Adrenal gland (tissue), 12 donors: ENCODE measurements around the gene KIFC3. TPM values are rescaled to one million over a fixed set of nuclear protein-coding genes. Genes with fewer than 3 reads are reported as not detected.

ENCODE experiments used
- DNase-seq, 7 donors: peaks; one replicate each; pipeline ENCODE4 v3.0.0-alpha.2; 2019 to 2020
- H3K27ac ChIP-seq, 5 donors: fragments of 200-600 bp; sonication (generic) in 4 of 5; 1 replicate in 3 of 5; 2 replicates in 2 of 5; pipeline versions ENCODE4 v1.5.1 to v1.8.0; 2016 to 2020; ENCODE audit warnings: mild to moderate bottlenecking in 1 of 5
- H3K27me3 ChIP-seq: fragments of 200-600 bp; 2 replicates; pipeline ENCODE4 v1.8.0; 2021
- H3K36me3 ChIP-seq, 2 donors: fragments of 200-600 bp; replicated peaks in 1 of 2; 1 replicate in 1 of 2; 2 replicates in 1 of 2; pipeline versions ENCODE4 v1.5.1 to v1.8.0; 2018 to 2022
- H3K4me1 ChIP-seq, 2 donors: fragments of 200-600 bp; replicated peaks in 1 of 2; 1 replicate in 1 of 2; 2 replicates in 1 of 2; pipeline versions ENCODE4 v1.5.1 to v1.8.0; 2018 to 2021
- H3K4me3 ChIP-seq, 4 donors: fragments of 200-600 bp; sonication (generic) in 3 of 4; one replicate each; pipeline ENCODE4 v1.5.1; 2016 to 2018
- H3K9me3 ChIP-seq, 3 donors: fragments of 200-600 bp; sonication (generic) in 1 of 3; replicated peaks in 1 of 3; 1 replicate in 2 of 3; 2 replicates in 1 of 3; pipeline versions ENCODE4 v1.5.1 to v1.8.0; 2016 to 2021
- CTCF ChIP-seq, 6 experiments: fragments of 450-650 bp in 4 of 6; fragments of 200-600 bp in 2 of 6; sonication (generic) in 1 of 6; IDR thresholded peaks; 1 replicate in 5 of 6; 2 replicates in 1 of 6; pipeline versions ENCODE4 v1.5.1 to v1.8.0; 2016 to 2021; ENCODE audit warnings: antibody characterized with exemption in 6 of 6, mild to moderate bottlenecking in 2 of 6, moderate library complexity in 1 of 6
- POLR2A ChIP-seq, 2 donors: fragments of 450-650 bp; IDR thresholded peaks; one replicate each; pipeline ENCODE4 v1.6.1; 2017; ENCODE audit warnings: antibody characterized with exemption in 2 of 2, mild to moderate bottlenecking in 2 of 2, moderate library complexity in 1 of 2
- WGBS, 4 donors: extraction: QIAGEN DNeasy Blood & Tissue Kit in 2 of 4; methylation state at CpG; one replicate each; pipeline versions ENCODE4 v1.1.5 to v1.1.7; 2013 to 2017; 5-methylcytosine and 5-hydroxymethylcytosine counted together
- intact Hi-C, 2 donors: fragments of 100-400 bp; cut with DNase I; formaldehyde crosslinking; loops; one replicate each; pipeline versions ENCODE4 v1.14.1 to v1.15.0; 2022 to 2023
- polyA plus RNA-seq, 3 donors: library from polyadenylated mRNA; stranded (reverse); fragments of 200-250 nt in 2 of 3; fragments of 350-450 nt in 1 of 3; fragmentation: Illumina TruSeq in 1 of 3; extraction: RNeasy Lipid Tissue Mini Kit (QIAGEN cat#74804) in 1 of 3; gene quantifications; one replicate each; pipeline ENCODE4 v1.2.3, GENCODE V29; 2013 to 2014
- total RNA-seq, 9 donors: library from RNA; depleted of rRNA in 4 of 9; stranded (reverse); fragments of >200 nt in 4 of 9; fragments of 120-200 nt in 1 of 9; fragmentation: NEBNext Ultra II Directional in 1 of 9; extraction: Animal tissue kit (Norgen Biotek cat#: 25700) in 1 of 9; gene quantifications; one replicate each; pipeline versions ENCODE4 v1.1.0 to v1.2.4, GENCODE V29; 2013 to 2023
- donor health status: healthy with polysubstance abuse.
- donor health status: Bipolar disorder and iron deficiency.
- donor health status: DM: yes; HTN: yes; CAD: no.
- donor health status: DM: no; HTN: no; CAD: no.
- donor health status: DM: no; HTN: no; CAD: no.
- donor health status: DM: yes; HTN: yes; CAD: no.

KIFC3 gene
- total and polyA plus RNA-seq, 12 donors: 15.5 to 130 (median 60.0) TPM

- Histone ChIP-seq H3K27ac (no peak overlapping the region), H3K27me3 (no peaks in the 10 kb centered on the region), H3K36me3 (peaks cover 0 to 37% of the 10 kb centered on the region in 2 donors), H3K4me3 (no peak overlapping the region), H3K9me3 (no peaks in the 10 kb centered on the region), H3K4me1 (peaks cover 17 to 40% of the 10 kb centered on the region in 2 donors)
- WGBS, 4 donors: 56 to 68% (median 64%) methylated on average over 9 of the region's 9 CpGs
- intact Hi-C loops: loop anchor here in 1 of 2 donors (10.0 kb wide), 1 partner anchor 59 kb away; no protein-coding TSS in a partner anchor
- peak in 5 of 7 donors; percentile 50 to 79 (median 54) for DNase-seq
- peak in 5 of 6 experiments; percentile 8 to 46 (median 38) for TF ChIP-seq CTCF (IDR thresholded peaks at IDR 0.05)
- TF ChIP-seq POLR2A (IDR thresholded peaks at IDR 0.05): no peak
Observed at GRCh38 chr16:57795431-57795878, 6.8 kb downstream of the KIFC3 start.

- Histone ChIP-seq H3K4me1 (peaks cover 17 to 37% of the 10 kb centered on the region in 2 donors), H3K27me3 (no peaks in the 10 kb centered on the region), H3K36me3 (peaks cover 0 to 41% of the 10 kb centered on the region in 2 donors), H3K9me3 (no peaks in the 10 kb centered on the region), H3K27ac (no peak overlapping the region), H3K4me3 (no peak overlapping the region)
- intact Hi-C loops: loop anchor here in 1 of 2 donors (10.0 kb wide), 1 partner anchor 60 kb away; no protein-coding TSS in a partner anchor
- 75 to 91% (median 84%) methylated on average over 5 to 18 of the region's 18 CpGs for WGBS, 4 donors
- no peak for TF ChIP-seq CTCF (IDR thresholded peaks at IDR 0.05)
- TF ChIP-seq POLR2A (IDR thresholded peaks at IDR 0.05): no peak
- DNase-seq: no peak
Observed at GRCh38 chr16:57794849-57795430, 7.4 kb downstream of the KIFC3 start.

- intact Hi-C loops: loop anchor here in 1 of 2 donors (10.0 kb wide), 1 partner anchor 63 kb away; no protein-coding TSS in a partner anchor
Observed at GRCh38 chr16:57791893-57792461, 10.3 kb downstream of the KIFC3 start.

More at GRCh38 chr16:57791893-57792461, 10.3 kb downstream of the KIFC3 start:
- DNase-seq: no peak
- no peaks in the 10 kb centered on the region for H3K27me3 ChIP-seq
- TF ChIP-seq POLR2A (IDR thresholded peaks at IDR 0.05) (no peak), CTCF (IDR thresholded peaks at IDR 0.05) (no peak)
- no peak overlapping the region for H3K4me3 ChIP-seq
- peaks cover 12 to 29% of the 10 kb centered on the region in 2 donors for H3K4me1 ChIP-seq
- H3K27ac ChIP-seq: peak overlapping the region in 3 of 5 donors; percentile 20 to 58 (median 36)
- H3K36me3 ChIP-seq: peaks cover 0 to 45% of the 10 kb centered on the region in 2 donors
- WGBS, 4 donors: 54 to 68% (median 62%) methylated on average over 8 of the region's 8 CpGs
- no peaks in the 10 kb centered on the region for H3K9me3 ChIP-seq
